Common myeloid progenitor, CD34-positive (primary cell): Measurements from ENCODE around the gene DRD4.

Experiments
- CTCF ChIA-PET: fragments of 350-600 bp; sonication (Branson Sonifier 250); formaldehyde crosslinking; loops from one replicate; lab custom pipeline; 2021; ENCODE audit warnings: antibody characterized with exemption; lab: Charles Lee
- POLR2A ChIA-PET: fragments of 350-600 bp; sonication (Branson Sonifier 250); formaldehyde crosslinking; loops from one replicate; lab custom pipeline; 2021; ENCODE audit warnings: antibody characterized with exemption; lab: Charles Lee
- DNase-seq, 3 donors: peaks; one replicate each; pipeline versions ENCODE4 v3.0.0 to v3.0.0-alpha.2; 2013
- H3K27ac ChIP-seq, 2 experiments: 1 replicate in 1 of 2; 2 replicates in 1 of 2; pipeline ENCODE4 v1.7.0; 2013; ENCODE audit warnings: inconsistent platforms in 2 of 2, low read length in 2 of 2, mild to moderate bottlenecking in 2 of 2, low read depth in 1 of 2, moderate library complexity in 1 of 2; ENCODE audit not compliant: severe bottlenecking in 2 of 2, insufficient read depth in 1 of 2, poor library complexity in 1 of 2
- H3K27me3 ChIP-seq, 5 experiments: replicated peaks in 2 of 5; 1 replicate in 3 of 5; 2 replicates in 2 of 5; pipeline versions ENCODE4 v1.6.1 to v1.7.0; 2013; ENCODE audit warnings: low read length in 4 of 5, mild to moderate bottlenecking in 2 of 5, moderate library complexity in 2 of 5, inconsistent platforms in 1 of 5; ENCODE audit not compliant: insufficient read depth in 5 of 5, control insufficient read depth in 4 of 5
- H3K36me3 ChIP-seq, 4 experiments: 1 replicate in 2 of 4; 2 replicates in 2 of 4; pipeline versions ENCODE4 v1.6.1 to v1.7.0; 2013; ENCODE audit warnings: low read length in 3 of 4, control low read depth in 1 of 4, mild to moderate bottlenecking in 1 of 4; ENCODE audit not compliant: control insufficient read depth in 4 of 4, insufficient read depth in 4 of 4
- H3K4me1 ChIP-seq, 4 experiments: 1 replicate in 3 of 4; 2 replicates in 1 of 4; pipeline versions ENCODE4 v1.6.1 to v1.7.1; 2013; ENCODE audit warnings: low read length in 3 of 4, mild to moderate bottlenecking in 3 of 4, control low read depth in 1 of 4, inconsistent platforms in 1 of 4, moderate library complexity in 1 of 4; ENCODE audit not compliant: control insufficient read depth in 4 of 4, insufficient read depth in 4 of 4; ENCODE audit errors: control extremely low read depth in 1 of 4
- H3K4me3 ChIP-seq, 7 experiments: 1 replicate in 4 of 7; 2 replicates in 3 of 7; pipeline versions ENCODE4 v1.5.1 to v1.7.0; 2013; ENCODE audit warnings: mild to moderate bottlenecking in 7 of 7, low read length in 6 of 7, moderate library complexity in 6 of 7, inconsistent platforms in 2 of 7, low read depth in 2 of 7, control low read depth in 1 of 7; ENCODE audit not compliant: insufficient read depth in 4 of 7, control insufficient read depth in 1 of 7; ENCODE audit errors: extremely low read depth in 1 of 7
- H3K9me3 ChIP-seq, 5 experiments: 1 replicate in 4 of 5; 2 replicates in 1 of 5; pipeline versions ENCODE4 v1.6.1 to v1.7.1; 2013; ENCODE audit warnings: low read length in 4 of 5, mild to moderate bottlenecking in 2 of 5, inconsistent platforms in 1 of 5, low read depth in 1 of 5, moderate library complexity in 1 of 5; ENCODE audit not compliant: control insufficient read depth in 4 of 5, insufficient read depth in 2 of 5; ENCODE audit errors: control extremely low read depth in 1 of 5
- WGBS: methylation state at CpG from one replicate; pipeline ENCODE4 v1.1.5; 2013; ENCODE audit not compliant: insufficient coverage; 5-methylcytosine and 5-hydroxymethylcytosine counted together

Gene DRD4

DNA sequence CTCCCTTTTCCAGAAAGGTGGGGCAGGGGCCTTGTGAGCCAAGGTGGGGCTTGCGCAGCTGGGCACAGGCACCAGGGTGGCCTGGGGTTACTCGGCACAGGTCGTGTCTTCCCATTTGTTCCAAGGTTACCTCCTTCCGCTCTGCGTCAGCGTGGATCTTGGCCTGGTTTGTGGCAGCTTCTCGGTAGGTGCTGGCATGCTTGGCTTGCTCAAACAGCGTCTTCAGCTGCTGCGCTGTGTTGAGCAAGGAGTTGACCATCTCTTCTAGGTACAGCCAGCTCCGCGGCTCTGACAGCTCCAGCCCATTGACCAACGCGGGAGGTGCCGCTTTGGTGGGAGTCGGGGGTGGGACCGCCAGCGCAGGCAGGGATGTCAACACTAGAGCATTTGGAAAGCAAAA lies 37.3 kb downstream of the DRD4 start:
- H3K27me3 ChIP-seq: no peaks in the 10 kb centered on the region
- no peak overlapping the region for H3K4me3 ChIP-seq
- H3K36me3 ChIP-seq: peaks cover 13 to 49% (median 29%) of the 10 kb centered on the region in 4 experiments
- POLR2A ChIA-PET: interaction anchor here (1.0 kb wide), 1 partner anchor 7 kb away, joined by 3 read pairs; no protein-coding TSS in a partner anchor
- WGBS: 94% methylated on average over 14 of the region's 17 CpGs
- DNase-seq: no peak
- CTCF ChIA-PET: interaction anchor here (0.8 to 1.6 kb wide), 5 partner anchors 9 to 52 kb away, joined by 3 to 5 read pairs (median 3); no protein-coding TSS in a partner anchor
- no peaks in the 10 kb centered on the region for H3K4me1 ChIP-seq
- H3K9me3 ChIP-seq: no peaks in the 10 kb centered on the region
- H3K27ac ChIP-seq: no peak overlapping the region

DNA sequence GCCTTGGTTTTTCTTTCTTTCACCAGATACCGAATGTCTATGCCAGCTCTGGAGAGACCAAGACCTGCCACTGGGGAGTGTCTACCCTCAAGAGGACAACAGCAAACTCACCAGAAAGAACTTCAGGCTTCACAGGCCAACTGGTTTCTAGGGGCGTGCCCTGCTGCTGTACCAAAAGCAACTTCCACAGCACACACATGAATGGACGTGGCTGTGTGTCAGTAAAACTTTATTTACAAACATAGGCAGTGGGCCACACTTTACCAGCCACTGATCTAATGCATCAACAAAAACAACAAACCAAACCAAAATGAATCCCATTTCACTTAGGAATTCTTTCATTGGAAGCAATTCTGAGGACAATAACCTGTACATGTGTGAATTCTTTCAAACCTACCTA lies 41.2 kb downstream of the DRD4 start:
- Histone ChIP-seq H3K27ac (no peak overlapping the region), H3K36me3 (peaks cover 13 to 69% (median 47%) of the 10 kb centered on the region in 4 experiments), H3K4me3 (no peak overlapping the region), H3K9me3 (peaks cover 0 to 2% (median 0%) of the 10 kb centered on the region in 5 experiments), H3K27me3 (no peaks in the 10 kb centered on the region), H3K4me1 (no peaks in the 10 kb centered on the region)
- 100% methylated on average over 3 of the region's 3 CpGs for WGBS
- CTCF ChIA-PET: interaction anchor here (0.8 kb wide), 1 partner anchor 14 kb away, joined by 5 read pairs; no protein-coding TSS in a partner anchor
- DNase-seq: no peak
- POLR2A ChIA-PET: no interaction called here

DNA sequence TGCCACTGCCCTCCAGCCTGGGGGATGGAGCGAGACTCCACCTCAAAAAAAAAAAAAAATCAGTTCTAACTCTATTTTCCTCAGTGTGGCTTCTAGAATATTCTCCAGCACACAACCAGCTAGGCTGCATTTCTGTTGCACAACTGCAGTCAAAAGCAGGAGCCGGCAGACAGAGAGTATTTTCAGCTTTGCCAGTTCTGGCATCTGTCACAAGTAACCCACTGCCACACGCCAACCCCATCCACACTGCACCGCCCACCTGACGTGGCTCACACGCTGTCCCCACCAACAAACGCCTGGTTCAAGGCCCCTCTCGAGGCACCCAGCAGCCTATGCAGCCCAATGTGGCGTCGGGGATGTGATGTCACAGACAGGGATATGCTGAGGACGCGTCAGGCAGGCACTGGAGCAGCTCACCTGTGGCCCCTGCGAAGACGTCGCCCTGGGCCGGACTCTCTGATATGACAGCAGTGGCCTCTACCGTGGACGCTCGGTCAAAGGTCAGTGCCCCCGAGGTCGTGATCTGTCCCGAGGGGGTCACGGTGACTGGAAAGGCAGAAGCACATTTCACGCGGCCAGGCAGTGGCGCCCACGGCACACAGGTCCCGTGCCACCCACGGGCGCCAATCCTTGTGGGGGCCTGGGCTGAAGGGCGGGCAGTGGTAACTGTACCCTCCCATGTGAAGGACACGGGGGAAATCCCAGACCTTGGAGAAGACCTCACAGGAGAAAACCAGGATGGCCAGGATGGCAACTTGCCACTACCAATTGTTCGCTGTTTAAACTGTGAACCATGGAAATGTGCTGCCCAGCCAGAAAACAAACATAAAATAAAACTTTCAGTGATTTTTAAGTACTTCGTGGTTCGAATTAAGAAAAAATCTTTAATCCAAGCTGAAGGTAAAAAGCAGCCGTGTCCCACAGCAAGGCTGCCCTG lies 42.5 kb downstream of the DRD4 start:
- CTCF ChIA-PET: interaction anchor here (0.8 kb wide), 1 partner anchor 8 kb away, joined by 3 read pairs; no protein-coding TSS in a partner anchor
- Histone ChIP-seq H3K27me3 (no peaks in the 10 kb centered on the region), H3K9me3 (peaks cover 0 to 2% (median 0%) of the 10 kb centered on the region in 5 experiments), H3K4me1 (no peaks in the 10 kb centered on the region), H3K4me3 (no peak overlapping the region), H3K36me3 (peaks cover 7 to 69% (median 48%) of the 10 kb centered on the region in 4 experiments), H3K27ac (no peak overlapping the region)
- POLR2A ChIA-PET: no interaction called here
- DNase-seq: no peak
- WGBS: 96% methylated on average over 33 of the region's 36 CpGs

DNA sequence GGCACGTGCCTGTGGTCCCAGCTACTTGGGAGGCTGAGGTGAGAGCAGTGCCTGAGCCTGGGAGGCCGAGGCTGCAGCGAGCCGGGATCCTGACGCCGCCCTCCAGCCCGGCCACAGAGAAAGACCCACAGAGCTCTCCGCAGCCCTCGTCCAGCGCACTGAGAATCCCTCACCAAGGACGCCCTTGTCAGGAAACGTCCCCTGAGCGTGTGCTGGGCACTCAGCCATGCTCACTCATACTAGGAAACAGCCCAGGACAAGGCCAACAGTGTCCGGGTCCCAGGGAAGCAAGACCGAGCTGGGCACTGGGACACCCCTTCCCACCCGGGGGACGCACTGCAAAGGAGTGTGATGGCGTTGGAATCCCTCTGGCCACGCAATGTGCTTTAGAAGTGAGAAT lies 43.4 kb downstream of the DRD4 start:
- H3K4me3 ChIP-seq: no peak overlapping the region
- peaks cover 6 to 70% (median 52%) of the 10 kb centered on the region in 4 experiments for H3K36me3 ChIP-seq
- H3K27ac ChIP-seq: no peak overlapping the region
- H3K27me3 ChIP-seq: no peaks in the 10 kb centered on the region
- H3K4me1 ChIP-seq: no peaks in the 10 kb centered on the region
- peaks cover 0 to 2% (median 0%) of the 10 kb centered on the region in 5 experiments for H3K9me3 ChIP-seq
- DNase-seq: no peak
- CTCF ChIA-PET: interaction anchor here (0.8 kb wide), 1 partner anchor 9 kb away, joined by 3 read pairs; no protein-coding TSS in a partner anchor
- POLR2A ChIA-PET: no interaction called here
- 97% methylated on average over 14 of the region's 19 CpGs for WGBS

DNA sequence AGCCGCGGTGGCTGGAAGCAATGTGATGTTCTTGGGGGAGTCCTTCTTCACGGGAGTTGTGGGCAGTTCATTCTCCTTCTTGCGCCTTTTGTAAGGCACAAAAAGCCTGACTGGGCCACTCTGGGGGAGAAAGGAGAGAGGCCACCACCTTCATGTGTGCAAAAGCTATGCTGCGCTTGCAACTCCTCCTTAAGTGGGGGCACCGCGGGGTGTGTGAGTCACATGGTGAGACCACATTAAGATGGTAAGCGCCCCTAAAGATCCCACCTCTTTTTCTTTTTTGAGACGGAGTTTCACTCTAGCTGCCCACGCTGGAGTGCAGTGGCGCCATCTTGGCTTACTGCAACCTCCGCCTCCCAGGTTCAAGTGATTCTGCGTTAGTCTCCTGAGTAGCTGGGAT lies 43.9 kb downstream of the DRD4 start:
- no peak for DNase-seq
- Histone ChIP-seq H3K9me3 (peaks cover 0 to 2% (median 0%) of the 10 kb centered on the region in 5 experiments), H3K27me3 (no peaks in the 10 kb centered on the region), H3K27ac (no peak overlapping the region), H3K4me3 (no peak overlapping the region), H3K4me1 (no peaks in the 10 kb centered on the region), H3K36me3 (peaks cover 6 to 73% (median 54%) of the 10 kb centered on the region in 4 experiments)
- WGBS: 95% methylated on average over 8 of the region's 13 CpGs
- CTCF ChIA-PET: interaction anchor here (1.1 kb wide), 1 partner anchor 8 kb away, joined by 3 read pairs; no protein-coding TSS in a partner anchor
- POLR2A ChIA-PET: no interaction called here

DNA sequence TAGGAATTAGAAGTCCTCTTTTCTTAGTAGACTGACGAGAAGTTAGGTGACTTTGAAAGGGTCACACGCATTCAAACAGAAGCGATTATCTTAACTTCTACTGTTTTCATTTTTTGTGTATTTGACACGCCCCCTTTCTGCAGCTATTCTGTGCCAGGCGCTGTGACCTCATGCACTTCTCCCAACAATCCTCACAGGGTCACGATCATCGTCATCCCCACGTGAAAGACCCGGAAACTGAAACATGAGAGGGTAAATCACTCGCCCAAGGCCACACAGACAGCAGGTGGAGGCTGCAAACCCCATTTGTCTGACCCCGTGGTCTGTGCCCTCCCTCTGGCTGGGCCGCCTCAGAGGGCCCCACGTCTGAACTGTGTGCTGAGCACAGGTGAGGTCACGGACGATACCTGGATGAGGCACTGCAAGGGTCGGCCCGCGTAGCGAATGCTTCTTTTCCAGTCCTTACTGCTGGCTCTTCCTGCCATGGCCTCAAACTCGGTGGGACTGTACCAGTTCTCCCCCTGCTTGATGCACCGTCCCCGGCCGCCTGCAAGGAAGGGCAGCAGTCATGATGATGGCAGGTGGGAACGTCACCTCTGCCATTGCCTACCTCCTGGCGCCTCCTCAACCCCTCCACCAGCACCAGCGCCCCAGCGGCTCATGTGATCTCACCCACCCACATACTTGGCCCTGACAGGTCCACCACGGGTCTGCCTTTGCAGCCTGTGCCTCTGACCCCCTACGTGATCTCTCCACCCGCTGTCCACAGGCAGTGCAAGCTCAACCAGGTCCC lies 49.6 kb downstream of the DRD4 start:
- peaks cover 10 to 79% (median 62%) of the 10 kb centered on the region in 4 experiments for H3K36me3 ChIP-seq
- H3K27ac ChIP-seq: no peak overlapping the region
- H3K4me3 ChIP-seq: no peak overlapping the region
- 97% methylated on average over 29 of the region's 30 CpGs for WGBS
- H3K9me3 ChIP-seq: peaks cover 0 to 2% (median 0%) of the 10 kb centered on the region in 5 experiments
- ChIA-PET CTCF (interaction anchor here (1.2 kb wide), 1 partner anchor 24 kb away, joined by 3 read pairs; no protein-coding TSS in a partner anchor), POLR2A (no interaction called here)
- DNase-seq: no peak
- no peaks in the 10 kb centered on the region for H3K27me3 ChIP-seq
- peaks cover 0 to 15% (median 13%) of the 10 kb centered on the region in 4 experiments for H3K4me1 ChIP-seq
